ENCODE data around the gene FERMT2.
"Not testable (repeated sequence)": the region's sequence is repeated elsewhere in the genome, so short reads cannot be mapped to it uniquely, and the experiment has no call there.

FERMT2 gene

DNA sequence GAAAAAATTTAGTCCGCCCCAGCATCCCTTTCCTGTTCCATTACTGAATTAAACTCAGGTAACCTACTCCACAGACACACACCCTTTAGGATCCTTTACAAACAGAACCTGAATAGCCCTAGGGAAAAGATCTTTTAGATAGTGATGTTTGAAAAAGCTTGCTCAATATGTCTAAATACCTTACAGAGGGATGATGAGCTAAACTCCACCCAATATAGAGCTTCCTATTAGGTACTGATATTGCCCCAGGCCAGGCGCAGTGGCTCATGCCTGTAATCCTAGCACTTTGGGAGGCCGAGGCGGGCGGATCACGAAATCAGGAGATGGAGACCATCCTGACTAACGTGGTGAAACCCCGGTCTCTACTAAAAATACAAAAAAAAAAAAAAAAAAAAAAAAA, 50.1 kb downstream of the FERMT2 start:
- no peak for DNase-seq

DNA sequence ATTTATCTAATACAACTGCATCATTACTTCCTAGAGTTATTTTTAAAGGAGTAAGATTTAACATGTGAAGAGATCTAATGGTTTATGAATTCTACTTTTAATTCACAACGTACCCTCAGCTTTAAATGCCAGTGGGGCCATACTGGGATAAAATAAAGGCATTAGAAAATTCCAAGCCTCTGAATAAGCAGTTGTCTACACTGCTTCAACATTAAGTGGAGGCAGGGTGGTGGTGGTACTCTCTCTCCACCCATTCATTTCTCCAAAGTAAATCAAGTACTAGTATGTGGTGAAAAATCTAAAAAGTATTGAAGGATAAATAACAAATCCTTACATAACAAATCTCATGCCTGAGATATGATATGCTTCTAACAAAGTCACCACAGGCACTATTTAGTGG, 52.4 kb downstream of the FERMT2 start:
- no peak for DNase-seq

DNA sequence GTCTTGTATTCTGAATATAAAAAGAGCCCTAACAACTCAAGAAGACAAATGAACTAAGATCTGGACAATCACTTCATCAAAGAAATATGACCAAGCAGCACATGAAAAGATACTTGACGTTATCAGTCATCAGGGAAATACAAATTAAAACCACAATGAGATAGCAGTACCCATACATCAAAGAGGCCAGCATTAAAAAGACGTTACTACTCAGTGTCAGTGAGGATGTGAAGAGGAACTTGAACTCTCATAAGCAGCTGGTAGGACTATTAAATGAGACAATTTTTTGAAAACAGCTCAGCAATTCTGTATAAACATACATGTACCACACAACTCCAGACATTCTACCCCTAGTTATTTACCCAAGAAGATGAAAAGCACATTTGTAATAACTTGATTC, 55.9 kb downstream of the FERMT2 start:
- DNase-seq, result no peak

DNA sequence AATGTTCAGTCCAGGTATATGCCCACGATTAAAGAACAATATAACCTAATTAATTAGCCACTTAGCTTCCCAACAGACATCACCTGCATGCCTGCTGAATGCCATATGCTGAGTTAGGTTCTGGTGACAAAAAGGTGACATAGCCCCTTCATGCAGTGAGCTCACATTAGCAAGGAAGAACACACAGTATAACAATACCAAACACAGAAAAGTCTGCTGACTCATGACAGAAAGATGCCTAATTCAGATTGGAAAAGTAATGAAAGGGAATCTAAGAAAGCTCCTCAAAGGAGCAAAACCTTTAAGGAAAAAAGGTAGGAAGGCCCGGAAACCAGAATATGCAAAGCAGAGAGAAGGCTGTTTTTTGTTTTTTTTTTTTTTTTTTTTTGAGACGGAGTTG, 59.0 kb downstream of the FERMT2 start:
- DNase-seq, result no peak

DNA sequence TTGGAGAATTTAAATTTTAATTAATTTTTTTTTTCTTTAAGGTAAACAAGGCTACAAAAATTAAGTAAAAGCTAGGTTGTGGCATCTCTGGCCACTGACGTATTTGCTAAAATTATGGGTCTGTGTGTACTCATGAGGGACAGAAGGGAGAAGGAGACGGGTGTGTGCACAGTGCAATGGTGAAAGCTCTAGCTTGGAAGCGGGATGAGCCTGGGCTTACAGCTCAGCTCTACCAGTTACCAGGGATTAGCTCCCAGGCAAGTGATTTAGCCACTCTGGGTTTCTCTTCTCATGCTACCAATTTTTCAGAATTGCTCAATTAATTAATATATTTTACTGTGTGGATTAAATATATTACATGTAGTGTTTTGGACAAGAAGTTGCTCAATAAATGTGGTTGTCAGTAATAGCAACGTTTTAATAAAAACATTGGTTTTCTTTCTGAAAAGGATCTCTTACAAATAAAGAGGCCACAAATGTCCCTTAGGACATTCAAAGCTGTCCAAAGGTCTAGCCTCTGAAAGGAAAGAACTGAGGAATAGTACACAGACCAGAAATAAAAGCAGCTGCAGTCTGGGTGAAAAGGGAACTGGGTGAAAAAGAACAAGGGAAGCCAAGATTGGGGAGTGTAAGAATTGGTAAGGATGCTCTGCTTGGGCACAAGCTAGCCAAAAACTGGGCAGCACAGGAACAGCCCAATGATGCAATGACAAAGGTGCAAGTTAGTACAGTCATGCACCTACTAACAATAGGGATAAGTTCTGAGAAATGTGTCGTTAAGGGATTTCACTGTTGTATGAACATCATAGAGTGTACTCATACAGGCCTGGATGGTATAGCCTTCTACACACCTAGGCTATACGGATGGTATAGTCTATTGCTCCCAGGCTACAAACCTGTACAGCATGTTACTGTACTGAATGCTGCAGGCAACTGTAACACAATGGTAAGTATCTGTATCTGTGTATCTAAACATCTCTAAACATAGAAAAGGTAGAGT, 61.7 kb downstream of the FERMT2 start:
- DNase-seq, result no peak

DNA sequence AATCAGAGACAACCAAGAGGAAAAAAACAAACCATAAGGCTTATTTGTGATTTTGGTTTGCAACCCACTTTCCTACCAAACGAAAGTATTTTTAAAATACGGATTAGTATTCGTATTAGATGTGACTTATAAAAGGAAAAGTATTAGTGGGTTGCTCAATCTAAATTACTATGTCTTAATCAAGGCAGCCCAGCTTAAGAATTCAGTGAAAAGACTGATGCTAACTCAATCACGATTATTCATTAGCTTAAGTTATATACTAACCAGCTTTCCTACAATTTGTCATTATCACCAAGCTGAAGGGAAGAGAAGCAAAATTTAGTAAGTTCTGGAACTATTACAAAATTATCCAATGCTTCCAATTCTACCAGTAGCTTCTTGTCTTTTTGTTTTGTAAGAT, 62.7 kb downstream of the FERMT2 start:
- DNase-seq, result no peak

DNA sequence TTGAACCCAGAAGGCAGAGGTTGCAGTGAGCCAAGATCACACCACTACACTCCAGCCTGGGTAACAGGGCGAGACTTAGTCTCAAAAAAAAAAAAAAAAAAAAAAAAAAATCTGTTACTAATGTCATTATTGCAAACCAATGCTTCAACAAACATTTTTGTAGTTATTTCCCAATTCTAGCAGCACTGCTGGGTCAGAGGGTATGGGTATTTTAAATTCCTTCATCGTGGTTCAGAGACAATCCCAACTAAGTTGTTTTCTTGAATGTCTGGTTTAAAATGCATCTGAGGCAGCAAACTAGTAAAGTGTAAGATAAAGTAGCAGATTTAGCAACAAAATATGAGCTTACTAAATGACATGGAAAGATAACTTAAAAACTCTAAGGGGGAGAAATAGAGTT, 65.6 kb downstream of the FERMT2 start:
- no peak for DNase-seq

DNA sequence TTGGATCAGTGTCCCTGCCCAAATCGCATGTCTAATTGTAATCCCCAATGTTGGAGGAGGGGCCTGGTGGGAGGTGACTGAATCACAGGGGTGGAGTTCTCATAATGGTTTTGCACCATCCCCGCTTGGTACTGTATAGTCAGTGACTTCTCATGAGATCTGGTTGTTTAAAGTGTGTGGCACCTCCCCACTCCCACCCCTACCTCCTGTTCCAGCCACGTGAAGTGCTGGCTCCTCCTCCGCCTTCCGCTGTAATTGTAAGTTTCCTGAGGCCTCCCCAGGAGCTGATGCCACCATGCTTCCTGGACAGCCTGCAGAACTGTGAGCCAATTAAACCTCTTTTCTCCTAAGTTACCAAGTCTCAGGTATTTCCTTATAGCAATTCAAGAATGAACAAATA, 67.2 kb downstream of the FERMT2 start:
- DNase-seq, result no peak

DNA sequence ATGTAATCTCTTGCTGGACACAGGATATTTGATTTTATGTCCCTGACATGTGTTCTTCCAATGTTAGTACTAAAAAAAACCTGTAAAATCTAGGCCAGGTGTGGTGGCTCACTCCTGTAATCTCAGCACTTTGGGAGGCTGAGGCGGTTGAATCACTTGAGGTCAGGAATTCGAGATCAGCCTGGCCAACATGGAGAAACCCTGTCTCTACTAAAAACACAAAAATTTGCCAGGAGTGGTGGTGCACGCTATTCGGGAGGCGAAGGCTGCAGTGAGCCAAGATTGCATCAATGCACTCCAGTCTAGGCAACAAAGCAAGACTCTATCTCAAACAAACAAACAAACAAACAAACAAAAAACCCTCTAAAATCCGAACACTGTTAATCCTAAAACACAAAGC, 68.0 kb downstream of the FERMT2 start:
- DNase-seq, result no peak

DNA sequence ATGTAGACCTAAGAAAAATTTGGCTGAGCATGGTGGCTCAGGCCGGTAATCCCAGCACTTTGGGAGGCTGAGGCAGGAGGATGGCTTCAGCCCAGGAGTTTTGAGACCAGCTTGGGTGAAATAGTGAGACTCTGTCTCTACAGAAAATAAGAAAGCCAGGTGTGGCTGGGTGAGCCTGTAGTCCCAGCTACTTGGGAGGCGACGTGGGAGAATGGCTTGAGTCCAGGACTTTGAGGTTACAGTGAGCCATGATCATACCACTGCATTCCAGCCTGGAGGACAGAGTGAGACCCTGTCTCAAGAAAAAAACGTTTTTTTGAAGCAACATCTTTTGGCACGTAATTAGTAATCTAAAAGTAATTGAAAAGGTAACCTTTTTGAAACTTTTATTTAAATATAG, 70.9 kb downstream of the FERMT2 start:
- no peak for DNase-seq

DNA sequence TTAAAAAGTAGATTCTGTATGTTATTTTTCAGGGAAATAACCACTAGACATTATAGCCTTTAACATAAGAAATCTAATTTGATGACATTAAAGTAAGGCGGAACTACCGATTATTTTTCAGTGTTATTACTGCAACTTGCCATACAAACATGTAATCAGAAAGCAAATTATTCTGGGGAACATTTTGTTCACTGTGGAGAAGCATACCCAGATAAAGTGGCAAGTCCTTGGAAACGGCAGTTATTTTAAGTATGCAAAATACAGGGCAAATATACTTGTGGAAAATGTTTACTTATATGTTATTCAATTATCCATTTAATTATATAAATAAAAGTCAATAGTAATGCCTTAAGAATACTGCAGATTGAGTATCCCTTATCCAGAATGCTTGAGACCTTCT, 71.9 kb downstream of the FERMT2 start:
- no peak for DNase-seq

DNA sequence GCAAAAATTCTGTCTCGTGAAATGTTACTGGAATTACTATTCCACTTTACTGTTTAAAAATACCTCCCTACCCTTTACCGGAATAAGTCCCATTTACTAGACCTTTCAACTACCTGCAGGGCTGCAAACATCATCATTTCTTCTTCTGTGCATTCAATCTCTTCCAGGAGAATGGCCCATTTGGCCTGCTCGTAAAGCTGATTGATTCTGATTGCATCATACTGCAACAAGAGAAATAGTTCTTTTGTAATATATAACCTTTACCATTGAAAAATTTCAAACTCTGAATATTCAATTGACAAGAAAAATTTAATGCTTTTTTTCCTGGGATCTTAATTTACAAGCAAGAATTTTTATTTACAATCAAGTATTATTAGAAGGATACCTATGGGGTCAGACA, 72.4 kb downstream of the FERMT2 start:
- no peak for DNase-seq

DNA sequence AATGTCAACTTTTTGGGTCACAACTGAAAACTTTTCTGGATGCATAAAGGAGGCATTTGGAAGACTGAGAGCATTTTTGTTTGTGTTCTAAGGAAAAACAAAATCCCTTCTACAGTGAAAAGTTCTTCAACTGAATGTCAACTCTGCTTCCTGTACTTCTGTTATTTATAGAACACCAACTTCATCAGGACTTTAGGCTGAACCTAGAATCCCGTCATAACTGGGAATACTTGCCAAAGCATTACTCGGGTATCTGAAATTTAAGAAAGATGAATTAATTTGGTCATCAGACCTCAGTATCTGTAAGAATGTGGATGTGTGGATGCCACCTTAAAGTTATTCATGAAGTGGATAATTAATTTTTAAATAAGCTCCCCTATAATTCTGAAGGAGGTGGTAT, 73.2 kb downstream of the FERMT2 start:
- no peak for DNase-seq

DNA sequence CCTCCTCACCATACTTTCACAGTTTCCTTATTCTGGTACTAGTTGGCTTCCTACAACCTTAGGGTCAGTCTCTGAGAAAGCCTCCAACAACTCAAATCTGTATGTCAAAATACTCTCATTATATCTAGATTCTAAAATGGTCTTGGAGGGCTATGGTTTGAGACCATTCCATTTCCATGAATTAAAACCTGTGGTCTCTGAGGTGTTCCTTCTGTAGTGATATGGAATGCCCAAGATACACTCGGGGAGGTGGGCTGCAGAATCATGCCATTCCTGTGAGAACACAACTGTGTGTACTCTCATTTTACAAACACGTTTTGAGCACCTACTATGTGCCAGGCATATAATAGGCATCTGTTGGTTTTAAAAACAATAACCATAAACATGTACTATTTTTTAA, 74.0 kb downstream of the FERMT2 start:
- DNase-seq, result no peak

DNA sequence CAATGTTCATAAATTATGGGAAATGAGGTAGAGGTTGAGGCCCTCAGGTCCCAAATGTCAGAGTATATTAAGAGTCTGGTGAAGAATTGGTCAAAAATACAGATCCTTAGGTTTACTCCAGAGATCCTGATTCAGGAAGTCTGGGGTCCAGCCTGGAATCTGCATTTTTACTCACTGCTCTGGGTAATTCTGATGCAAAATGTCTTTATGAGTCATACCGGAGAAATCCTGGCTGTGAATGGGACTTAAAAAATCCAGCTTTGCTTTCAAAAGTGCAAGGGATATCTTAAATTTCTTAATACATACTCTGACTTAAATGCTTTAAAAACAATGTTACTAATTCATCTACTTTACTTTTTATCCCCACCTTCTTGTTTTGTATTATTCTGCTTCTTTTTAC, 74.5 kb downstream of the FERMT2 start:
- DNase-seq, result no peak

DNA sequence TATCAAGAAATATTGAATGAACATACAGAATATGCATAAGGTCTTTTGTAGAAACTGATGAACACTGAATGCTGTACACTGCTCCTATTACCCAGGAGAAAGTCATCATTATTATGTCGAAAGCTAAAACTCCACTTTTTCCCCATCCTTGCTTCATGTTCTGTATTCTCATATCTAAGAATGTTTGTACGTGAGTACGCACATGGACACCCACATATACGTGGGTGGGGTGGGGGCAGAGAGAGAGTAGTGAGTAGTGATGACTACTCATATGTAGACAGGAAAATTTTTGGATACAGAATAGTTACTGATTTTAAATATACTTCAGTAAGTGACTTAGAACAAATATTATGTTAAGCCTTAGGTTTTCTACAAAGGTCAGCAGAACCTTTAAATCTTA, 75.1 kb downstream of the FERMT2 start:
- DNase-seq, result no peak

DNA sequence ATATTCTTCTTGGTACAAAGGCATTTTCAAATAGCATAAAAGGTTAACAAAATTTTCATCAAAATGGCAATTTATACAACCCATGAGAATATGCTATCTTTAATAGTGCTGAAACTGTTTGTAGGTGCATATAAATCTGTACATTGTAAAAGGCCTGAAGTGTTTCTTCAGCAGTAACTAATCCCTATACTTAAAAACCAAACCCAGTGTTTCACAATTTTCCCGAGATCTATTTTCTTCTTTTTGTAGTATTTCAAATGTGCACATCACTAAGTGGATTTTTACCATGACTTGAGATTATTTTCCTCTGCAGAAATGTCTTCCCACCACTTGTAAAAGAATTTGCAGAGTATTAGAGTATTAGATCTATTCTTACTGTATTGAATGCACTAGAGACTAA, 76.5 kb downstream of the FERMT2 start:
- no peak for DNase-seq

DNA sequence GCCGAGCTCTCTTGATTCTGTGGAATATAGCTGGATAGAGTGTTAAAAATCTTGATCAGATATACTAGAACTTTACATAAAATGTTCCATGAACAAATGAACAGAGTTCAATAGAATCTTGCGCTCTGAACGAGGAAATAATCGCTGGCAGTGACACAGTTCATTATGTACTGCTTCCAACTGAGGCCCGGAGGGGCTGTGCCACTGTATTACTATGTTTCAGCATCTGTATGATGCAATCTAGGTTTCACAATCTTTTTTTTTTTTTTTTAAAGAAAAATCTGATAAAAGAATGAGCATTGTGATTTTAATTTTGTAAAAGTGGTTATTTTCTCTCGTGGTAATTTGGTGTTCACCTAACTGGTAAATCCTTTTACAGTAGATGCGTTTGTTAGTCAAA, 77.2 kb downstream of the FERMT2 start:
- DNase-seq, result no peak

DNA sequence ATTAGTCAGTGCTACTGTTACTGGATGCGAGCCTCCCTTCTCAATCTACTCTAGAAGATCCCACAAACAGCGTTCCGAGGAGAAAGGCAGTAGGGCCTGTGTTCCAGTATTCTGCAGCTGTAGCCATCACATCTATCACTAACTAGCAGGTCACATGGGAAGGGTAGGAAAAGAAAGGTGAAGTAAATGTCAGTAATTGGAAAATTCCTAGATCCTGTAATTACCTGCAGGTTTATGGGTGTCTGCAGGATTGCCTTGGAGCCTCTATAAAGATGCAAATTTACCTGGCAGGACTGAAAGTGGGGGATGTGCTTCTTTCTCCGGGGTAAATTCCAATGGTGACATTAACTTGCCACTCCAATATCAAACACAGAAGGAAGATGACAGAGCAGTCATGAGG, 77.8 kb downstream of the FERMT2 start:
- no peak for DNase-seq

DNA sequence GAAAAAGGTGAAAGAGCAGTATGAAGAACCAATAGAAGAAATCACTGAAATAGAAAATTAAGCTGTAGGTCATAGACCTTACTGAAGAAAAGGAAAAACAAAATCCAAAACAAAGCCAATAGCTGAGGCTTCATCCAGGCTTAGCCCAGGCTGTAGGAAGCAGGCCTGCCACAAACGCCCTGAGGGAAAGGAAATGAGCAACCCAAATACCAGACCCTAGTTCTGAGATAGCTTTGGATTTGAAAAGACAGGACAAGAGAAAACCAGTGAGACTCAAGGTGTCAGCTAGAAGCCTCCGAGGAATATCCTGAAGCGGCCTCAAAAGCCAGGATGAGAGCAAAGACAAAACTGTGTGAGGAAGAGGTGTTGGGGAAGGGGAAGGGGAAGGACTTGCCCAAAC, 79.2 kb downstream of the FERMT2 start:
- no peak for DNase-seq

DNA sequence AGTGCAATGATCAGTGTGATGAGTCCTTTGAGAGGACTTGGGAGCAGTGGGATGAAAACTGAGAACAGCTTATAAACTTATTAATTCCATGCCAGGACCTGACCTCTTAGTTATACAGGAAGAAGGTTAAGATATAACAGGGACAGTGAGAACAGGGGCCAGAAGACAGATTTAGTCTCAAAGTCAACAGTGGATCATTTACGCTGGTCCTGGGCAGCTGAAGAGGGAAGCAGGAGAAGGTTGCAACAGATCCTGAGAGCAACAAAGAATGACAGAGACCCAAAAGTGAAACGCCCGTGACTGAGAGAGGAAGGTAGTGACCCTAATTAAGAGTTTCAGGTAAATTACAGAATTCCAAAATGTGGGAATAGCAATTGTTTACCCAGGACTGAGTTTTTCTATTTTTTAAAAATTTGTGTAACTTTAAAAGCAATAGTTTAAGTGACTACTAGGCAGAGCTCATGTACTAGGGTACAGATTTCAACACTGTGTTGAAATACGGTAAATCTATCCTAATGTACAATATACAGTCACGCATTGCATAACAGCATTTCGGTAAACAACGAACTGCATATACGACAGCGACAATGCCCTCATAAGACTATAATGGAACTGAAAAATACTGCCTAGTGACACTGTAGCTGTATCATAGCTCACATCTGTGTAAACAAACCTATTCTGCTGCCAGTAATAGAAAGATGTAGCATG, 81.8 kb downstream of the FERMT2 start:
- no peak for DNase-seq

DNA sequence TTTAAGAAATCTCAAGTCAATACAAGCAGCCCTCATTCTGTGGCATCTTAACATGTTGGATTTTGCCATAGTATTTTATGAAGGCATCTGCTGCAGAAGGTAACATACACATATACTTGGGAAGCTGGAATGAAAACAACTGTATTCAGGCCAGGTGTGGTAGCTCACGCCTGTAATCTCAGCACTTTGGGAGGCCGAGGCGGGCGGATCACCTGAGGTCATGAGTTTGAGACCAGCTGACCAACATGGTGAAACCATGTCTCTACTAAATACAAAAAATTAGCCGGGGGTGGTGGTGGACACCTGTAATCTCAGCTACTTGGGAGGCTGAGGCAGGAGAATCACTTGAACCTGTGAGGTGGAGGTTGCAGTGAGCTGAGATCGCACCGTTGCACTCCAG, 86.0 kb downstream of the FERMT2 start:
- not testable (repeated sequence) for DNase-seq

DNA sequence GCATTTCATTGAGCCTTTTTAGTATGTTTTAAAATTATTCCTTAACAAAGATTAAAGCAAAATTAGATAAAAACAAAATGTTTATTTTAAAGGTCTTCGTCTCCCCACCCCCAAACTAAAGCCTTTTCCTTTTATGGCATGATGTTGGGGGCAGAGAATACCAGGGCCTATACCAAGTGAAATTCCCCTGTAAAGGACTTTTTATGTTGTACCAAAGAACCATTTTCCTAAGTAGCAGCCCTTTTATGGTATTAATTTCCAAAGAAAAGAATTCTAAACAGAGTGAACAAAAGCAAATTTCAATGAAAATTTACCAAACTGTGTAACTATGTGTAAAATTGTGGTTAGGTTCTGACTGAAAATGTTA, 87.5 kb downstream of the FERMT2 start:
- DNase-seq, result no peak

DNA sequence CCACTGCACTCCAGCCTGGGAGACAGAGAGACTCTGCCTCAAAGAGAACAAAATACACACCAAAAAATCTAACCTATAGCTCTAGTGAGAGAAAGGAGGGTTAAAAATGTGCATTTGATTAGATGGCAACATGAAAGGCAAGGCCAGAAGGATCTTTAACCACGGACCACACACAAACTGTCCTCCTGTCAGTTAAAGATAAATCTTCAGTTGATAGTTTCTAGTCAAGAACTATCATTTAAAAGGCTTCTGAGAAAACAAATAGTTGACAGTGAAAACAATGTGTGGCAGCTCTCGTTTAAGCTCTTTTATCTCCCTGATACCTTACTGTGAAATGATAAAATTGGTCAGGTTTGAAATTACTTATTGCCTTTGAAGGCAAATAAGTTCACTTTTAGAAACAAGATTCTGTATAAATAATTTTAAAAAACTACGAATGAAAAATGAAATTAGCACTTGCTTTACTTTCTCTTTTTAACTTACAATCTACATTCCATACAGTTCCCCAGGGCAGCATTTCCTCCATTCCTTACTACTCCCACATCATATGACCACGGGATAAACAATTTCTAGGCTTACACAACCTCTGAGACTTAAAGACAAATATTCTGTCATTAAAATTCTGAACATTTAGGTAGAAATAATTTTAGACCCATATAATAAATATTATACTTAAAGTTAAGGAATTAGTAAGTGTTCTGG, 88.1 kb downstream of the FERMT2 start:
- no peak for DNase-seq

Measured in DMS79 (cell line).